MCF 10A (cell line): ENCODE measurements around the gene RMI2. TPM values are rescaled to one million over a fixed set of nuclear protein-coding genes. Genes with fewer than 3 reads are reported as not detected.

Source experiments
- BruUV-seq: library from RNA; stranded (reverse); fragments of 400-500 nt; replicated peaks from 2 replicates; lab custom pipeline; 2021; lab: Mats Ljungman, UMichigan
- CTCF ChIA-PET: fragments of 300-600 bp; sonication (Branson Sonifier 250); formaldehyde crosslinking; extraction: SDS; loops from one replicate; lab custom pipeline; 2021; ENCODE audit warnings: antibody characterized with exemption, inconsistent platforms; lab: Yijun Ruan, JAX
- POLR2A ChIA-PET: fragments of 300-600, 350-650 bp; sonication (Branson Sonifier 250); formaldehyde crosslinking; extraction: SDS; loops from one replicate; lab custom pipeline; 2020; ENCODE audit warnings: antibody characterized with exemption, inconsistent platforms; lab: Yijun Ruan, JAX
- DNase-seq: peaks from one replicate; pipeline ENCODE4 v3.0.0-alpha.2; 2018; ENCODE audit not compliant: unreplicated experiment
- H3K27ac Mint-ChIP-seq: one replicate; pipeline ENCODE4 v1.8.0; 2022; ENCODE audit warnings: mild to moderate bottlenecking, low read depth, mixed read lengths; ENCODE audit not compliant: unreplicated experiment
- H3K27me3 Mint-ChIP-seq: one replicate; pipeline ENCODE4 v1.8.0; 2022; ENCODE audit warnings: mixed read lengths; ENCODE audit not compliant: insufficient read depth, unreplicated experiment
- H3K36me3 Mint-ChIP-seq: one replicate; pipeline ENCODE4 v1.8.0; 2022; ENCODE audit warnings: mild to moderate bottlenecking, moderate library complexity, mixed read lengths; ENCODE audit not compliant: insufficient read depth, unreplicated experiment
- H3K4me1 Mint-ChIP-seq: one replicate; pipeline ENCODE4 v1.8.0; 2022; ENCODE audit warnings: mixed read lengths; ENCODE audit not compliant: insufficient read depth, unreplicated experiment
- H3K4me3 Mint-ChIP-seq: one replicate; pipeline ENCODE4 v1.8.0; 2022; ENCODE audit warnings: mild to moderate bottlenecking, moderate library complexity, mixed read lengths; ENCODE audit not compliant: unreplicated experiment
- H3K9me3 Mint-ChIP-seq: one replicate; pipeline ENCODE4 v1.8.0; 2022; ENCODE audit warnings: mixed read lengths; ENCODE audit not compliant: unreplicated experiment
- CTCF ChIP-seq: fragments of 200-600 bp; IDR thresholded peaks from one replicate; pipeline ENCODE4 v1.8.0; 2022; ENCODE audit warnings: antibody characterized with exemption, mild to moderate bottlenecking; ENCODE audit not compliant: unreplicated experiment
- intact Hi-C: fragments of 100-400 bp; cut with micrococcal nuclease; formaldehyde crosslinking; loops from 2 replicates; pipeline ENCODE4 v1.14.1; 2022
- total RNA-seq: library from RNA; stranded (reverse); gene quantifications from 2 replicates; pipeline ENCODE4 v1.2.3, GENCODE V29; 2022

Gene RMI2
- total RNA-seq, 1 experiment from 2014 or later = 6.6 TPM

DNA sequence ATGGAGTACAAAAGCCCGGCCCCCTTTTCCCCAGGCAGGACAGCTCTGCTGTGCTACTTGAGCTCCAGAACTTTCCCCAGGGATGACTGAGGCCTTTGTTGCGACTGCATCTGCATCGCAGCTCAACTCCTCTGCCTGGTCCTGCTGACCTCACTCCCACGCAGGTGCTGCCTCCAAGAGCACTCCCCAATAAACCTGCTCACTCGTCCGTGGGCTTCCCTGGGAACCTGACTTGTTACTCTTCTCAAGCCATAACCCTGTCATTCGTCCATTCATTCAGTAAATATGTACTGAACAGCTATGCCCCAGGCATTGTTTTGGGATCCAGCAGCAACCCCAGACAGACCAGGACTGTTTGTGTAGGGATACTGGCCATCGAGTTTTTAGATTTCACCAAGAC lies 11.6 kb upstream of the RMI2 start:
- BruUV-seq = no TSS peak
- no peaks in the 10 kb centered on the region for H3K27me3 Mint-ChIP-seq
- no peaks in the 10 kb centered on the region for H3K9me3 Mint-ChIP-seq
- no peaks in the 10 kb centered on the region for H3K36me3 Mint-ChIP-seq
- intact Hi-C loops = no loop called here
- CTCF ChIA-PET = interaction anchor here (0.6 kb wide), 1 partner anchor 75 kb away, joined by 3 read pairs; no protein-coding TSS in a partner anchor
- H3K27ac Mint-ChIP-seq = no peak overlapping the region
- DNase-seq = no peak
- no peak overlapping the region for H3K4me3 Mint-ChIP-seq
- TF ChIP-seq CTCF = no peak
- POLR2A ChIA-PET = no interaction called here
- H3K4me1 Mint-ChIP-seq = peaks cover 9% of the 10 kb centered on the region

- intact Hi-C loops = no loop called here
- no TSS peak for BruUV-seq
- no peak for DNase-seq
- ChIA-PET CTCF (no interaction called here), POLR2A (no interaction called here)
- H3K27me3 Mint-ChIP-seq = no peaks in the 10 kb centered on the region
- H3K4me1 Mint-ChIP-seq = peaks cover 4% of the 10 kb centered on the region
- TF ChIP-seq CTCF = no peak
- no peaks in the 10 kb centered on the region for H3K36me3 Mint-ChIP-seq
- H3K27ac Mint-ChIP-seq = no peak overlapping the region
- H3K9me3 Mint-ChIP-seq = no peaks in the 10 kb centered on the region
- H3K4me3 Mint-ChIP-seq = no peak overlapping the region
These were observed 10.3 kb upstream of the RMI2 start for GRCh38 chr16:11334831-11335404.

DNA sequence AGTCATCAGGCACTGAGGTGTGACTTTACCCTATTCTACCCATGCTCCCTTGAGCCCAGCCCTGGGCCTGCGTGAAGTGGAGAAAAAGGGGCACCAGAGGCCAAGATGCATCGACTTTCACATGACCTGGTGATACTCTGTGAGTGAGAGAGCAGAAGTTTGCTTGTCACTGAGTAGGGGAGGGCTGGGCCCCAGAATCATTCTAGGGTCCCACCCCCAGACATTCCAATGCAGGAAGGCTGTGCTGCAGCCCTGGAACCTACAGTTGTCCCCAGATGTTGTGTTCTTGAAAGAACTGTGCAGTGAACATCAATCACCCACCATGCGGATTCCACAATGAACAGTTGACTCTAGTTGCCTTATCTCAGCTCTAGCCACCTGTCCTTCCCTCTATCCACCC lies 6.2 kb upstream of the RMI2 start:
- no peaks in the 10 kb centered on the region for H3K4me1 Mint-ChIP-seq
- ChIA-PET CTCF (interaction anchor here (1.4 kb wide), 1 partner anchor 57 kb away, joined by 3 read pairs; no protein-coding TSS in a partner anchor), POLR2A (no interaction called here)
- H3K9me3 Mint-ChIP-seq = no peaks in the 10 kb centered on the region
- no peak overlapping the region for H3K27ac Mint-ChIP-seq
- intact Hi-C loops = no loop called here
- no TSS peak for BruUV-seq
- no peaks in the 10 kb centered on the region for H3K36me3 Mint-ChIP-seq
- no peak for DNase-seq
- no peak for TF ChIP-seq CTCF
- no peaks in the 10 kb centered on the region for H3K27me3 Mint-ChIP-seq
- H3K4me3 Mint-ChIP-seq = no peak overlapping the region

- POLR2A ChIA-PET = no interaction called here
- no peak overlapping the region for H3K4me3 Mint-ChIP-seq
- intact Hi-C loops = no loop called here
- no peak for DNase-seq
- no peaks in the 10 kb centered on the region for H3K9me3 Mint-ChIP-seq
- H3K4me1 Mint-ChIP-seq = peaks cover 5% of the 10 kb centered on the region
- no TSS peak for BruUV-seq
- no peak for TF ChIP-seq CTCF
- H3K27me3 Mint-ChIP-seq = no peaks in the 10 kb centered on the region
- H3K36me3 Mint-ChIP-seq = no peaks in the 10 kb centered on the region
- CTCF ChIA-PET = interaction anchor here (0.6 kb wide), 1 partner anchor 8 kb away, joined by 3 read pairs; no protein-coding TSS in a partner anchor
- H3K27ac Mint-ChIP-seq = no peak overlapping the region
These were observed 4.5 kb upstream of the RMI2 start for GRCh38 chr16:11340710-11341109.
